Upper lobe of left lung (tissue), 4 donors: ENCODE data around the gene SHD.

ENCODE experiments used
- POLR2A ChIP-seq, 4 donors: fragments of 450-650 bp; IDR thresholded peaks; one replicate each; pipeline ENCODE4 v1.5.1; 2016 to 2017; ENCODE audit warnings: antibody characterized with exemption in 4 of 4, mild to moderate bottlenecking in 2 of 4
- TF ChIP-seq, protein P1 (sequence below), 6 experiments: fragments of 450-650 bp in 4 of 6; fragments of 200-600 bp in 2 of 6; sonication (generic) in 2 of 6; IDR thresholded peaks; one replicate each; pipeline ENCODE4 v1.5.1; 2016 to 2019; ENCODE audit warnings: antibody characterized with exemption in 6 of 6

DNA sequence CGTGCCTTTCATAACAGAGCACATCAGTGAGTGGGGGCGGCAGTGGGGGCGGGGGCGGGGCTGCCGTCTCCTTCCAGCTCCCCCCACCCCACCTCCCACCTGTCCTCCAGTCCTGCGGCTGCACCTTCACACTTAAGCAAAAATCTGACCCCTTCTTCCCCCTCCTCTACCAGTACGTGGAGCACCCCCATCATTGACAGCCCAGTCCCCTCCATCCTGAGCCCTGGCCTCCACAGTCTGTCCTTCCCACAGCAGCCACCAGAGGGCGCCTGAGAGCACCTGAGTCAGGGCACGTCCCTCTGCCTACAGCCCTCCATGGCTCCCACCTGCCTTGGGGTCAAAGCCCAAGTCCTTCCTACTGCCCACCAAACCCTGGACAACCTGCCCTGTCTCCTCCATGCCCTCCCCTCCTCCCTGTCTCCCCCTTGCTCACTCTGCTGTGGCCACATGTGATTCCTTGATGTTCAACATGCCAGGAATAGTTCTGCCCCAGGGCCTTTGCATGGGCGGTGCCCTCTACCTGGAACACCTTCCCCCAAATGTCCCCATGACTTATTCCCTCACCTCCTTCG lies 45.7 kb upstream of the SHD start:
- TF ChIP-seq POLR2A (IDR thresholded peaks at IDR 0.05), result no peak
- TF ChIP-seq, protein P1, sequence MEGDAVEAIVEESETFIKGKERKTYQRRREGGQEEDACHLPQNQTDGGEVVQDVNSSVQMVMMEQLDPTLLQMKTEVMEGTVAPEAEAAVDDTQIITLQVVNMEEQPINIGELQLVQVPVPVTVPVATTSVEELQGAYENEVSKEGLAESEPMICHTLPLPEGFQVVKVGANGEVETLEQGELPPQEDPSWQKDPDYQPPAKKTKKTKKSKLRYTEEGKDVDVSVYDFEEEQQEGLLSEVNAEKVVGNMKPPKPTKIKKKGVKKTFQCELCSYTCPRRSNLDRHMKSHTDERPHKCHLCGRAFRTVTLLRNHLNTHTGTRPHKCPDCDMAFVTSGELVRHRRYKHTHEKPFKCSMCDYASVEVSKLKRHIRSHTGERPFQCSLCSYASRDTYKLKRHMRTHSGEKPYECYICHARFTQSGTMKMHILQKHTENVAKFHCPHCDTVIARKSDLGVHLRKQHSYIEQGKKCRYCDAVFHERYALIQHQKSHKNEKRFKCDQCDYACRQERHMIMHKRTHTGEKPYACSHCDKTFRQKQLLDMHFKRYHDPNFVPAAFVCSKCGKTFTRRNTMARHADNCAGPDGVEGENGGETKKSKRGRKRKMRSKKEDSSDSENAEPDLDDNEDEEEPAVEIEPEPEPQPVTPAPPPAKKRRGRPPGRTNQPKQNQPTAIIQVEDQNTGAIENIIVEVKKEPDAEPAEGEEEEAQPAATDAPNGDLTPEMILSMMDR (IDR thresholded peaks at IDR 0.05), result peak; percentile 33 to 57 (median 48)
